HL-60 (cell line): ENCODE data around the gene TYR.
"Not testable (repeated sequence)": the region's sequence is repeated elsewhere in the genome, so short reads cannot be mapped to it uniquely, and the experiment has no call there.

Experiments
- REST ChIP-seq: IDR thresholded peaks from 2 replicates; pipeline ENCODE4 v1.6.1; 2012; ENCODE audit warnings: low read depth; ENCODE audit not compliant: insufficient replicate concordance
- TF ChIP-seq, protein P1 (sequence below): IDR thresholded peaks from one replicate; pipeline ENCODE4 v1.5.1; 2011; ENCODE audit warnings: low read length, control low read depth, inconsistent platforms; ENCODE audit not compliant: insufficient read depth

DNA sequence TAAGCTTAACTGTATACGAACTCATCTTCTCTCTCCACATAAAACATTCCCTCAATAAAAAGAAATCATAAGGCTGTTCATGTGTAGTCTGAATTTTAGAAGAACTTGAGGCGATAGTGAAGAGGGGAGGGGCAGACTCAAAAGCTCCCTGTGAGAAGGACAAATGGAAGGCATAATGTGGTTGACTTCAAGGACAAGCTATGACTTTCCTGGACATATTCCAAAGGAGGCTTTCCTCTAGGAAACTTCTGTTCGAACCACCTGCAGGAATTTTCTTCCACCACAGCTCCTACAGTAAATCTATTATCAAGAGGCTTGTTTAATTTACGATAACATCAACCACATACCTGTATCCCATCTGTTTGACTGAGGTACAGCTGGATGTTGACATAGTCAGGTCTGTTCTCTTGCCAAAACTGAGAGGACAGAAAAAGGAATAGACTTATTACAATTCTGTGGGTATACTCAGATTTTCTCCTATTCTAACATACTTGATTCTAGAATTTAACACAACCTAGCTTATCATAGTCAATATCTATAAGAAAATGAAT, 159.5 kb downstream of the TYR start:
- TF ChIP-seq, protein P1, sequence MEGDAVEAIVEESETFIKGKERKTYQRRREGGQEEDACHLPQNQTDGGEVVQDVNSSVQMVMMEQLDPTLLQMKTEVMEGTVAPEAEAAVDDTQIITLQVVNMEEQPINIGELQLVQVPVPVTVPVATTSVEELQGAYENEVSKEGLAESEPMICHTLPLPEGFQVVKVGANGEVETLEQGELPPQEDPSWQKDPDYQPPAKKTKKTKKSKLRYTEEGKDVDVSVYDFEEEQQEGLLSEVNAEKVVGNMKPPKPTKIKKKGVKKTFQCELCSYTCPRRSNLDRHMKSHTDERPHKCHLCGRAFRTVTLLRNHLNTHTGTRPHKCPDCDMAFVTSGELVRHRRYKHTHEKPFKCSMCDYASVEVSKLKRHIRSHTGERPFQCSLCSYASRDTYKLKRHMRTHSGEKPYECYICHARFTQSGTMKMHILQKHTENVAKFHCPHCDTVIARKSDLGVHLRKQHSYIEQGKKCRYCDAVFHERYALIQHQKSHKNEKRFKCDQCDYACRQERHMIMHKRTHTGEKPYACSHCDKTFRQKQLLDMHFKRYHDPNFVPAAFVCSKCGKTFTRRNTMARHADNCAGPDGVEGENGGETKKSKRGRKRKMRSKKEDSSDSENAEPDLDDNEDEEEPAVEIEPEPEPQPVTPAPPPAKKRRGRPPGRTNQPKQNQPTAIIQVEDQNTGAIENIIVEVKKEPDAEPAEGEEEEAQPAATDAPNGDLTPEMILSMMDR, result not testable (repeated sequence)
- not testable (repeated sequence) for TF ChIP-seq REST
